ENCODE data around the gene COL23A1.
"Not testable (repeated sequence)": the region's sequence is repeated elsewhere in the genome, so short reads cannot be mapped to it uniquely, and the experiment has no call there.

COL23A1 gene

DNA sequence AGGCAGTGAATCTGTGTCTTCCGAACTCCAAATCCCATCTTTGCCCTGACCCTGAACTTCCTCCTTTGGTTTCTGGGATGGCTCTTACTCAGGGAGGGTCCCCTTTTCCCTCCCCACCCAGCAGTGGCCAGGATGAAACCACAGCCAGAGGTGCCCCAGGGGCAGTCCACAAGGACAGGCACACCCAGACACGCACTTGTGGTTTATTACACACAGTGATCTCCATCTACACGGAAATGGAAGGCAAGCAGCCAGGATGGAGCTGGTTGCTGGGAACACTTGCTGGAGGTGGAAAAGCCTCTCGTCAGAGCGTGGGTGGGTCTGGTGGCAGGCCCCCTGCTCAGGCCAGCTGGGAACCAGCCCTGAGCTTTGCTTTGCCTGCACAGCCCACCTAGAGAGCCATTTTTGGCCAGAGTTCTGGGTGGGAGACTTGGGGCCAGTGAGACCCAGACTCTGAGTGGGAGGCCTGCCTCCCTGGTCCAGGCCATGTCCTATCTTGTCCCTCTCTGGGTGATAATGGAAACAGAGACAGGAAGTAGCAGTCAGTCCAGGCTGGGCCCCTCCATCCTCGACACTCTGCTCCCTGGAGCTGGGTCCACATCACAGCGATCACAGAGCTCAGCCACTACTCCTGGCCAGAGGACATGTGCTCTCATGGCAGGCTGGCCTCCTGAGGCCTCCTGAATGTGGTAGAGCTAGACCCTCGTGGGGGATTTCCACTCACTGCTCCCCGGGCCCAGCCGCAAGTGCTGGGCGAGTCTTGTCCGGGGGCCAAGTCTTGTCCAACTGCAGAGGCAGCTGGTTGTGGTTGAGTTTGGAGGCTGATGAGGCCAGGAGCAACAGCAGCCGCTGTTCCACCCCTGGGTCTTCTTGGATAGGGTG is 352.5 kb downstream of the COL23A1 start:
- DNase-seq (ENCODE audit: low spot score), result no peak

DNA sequence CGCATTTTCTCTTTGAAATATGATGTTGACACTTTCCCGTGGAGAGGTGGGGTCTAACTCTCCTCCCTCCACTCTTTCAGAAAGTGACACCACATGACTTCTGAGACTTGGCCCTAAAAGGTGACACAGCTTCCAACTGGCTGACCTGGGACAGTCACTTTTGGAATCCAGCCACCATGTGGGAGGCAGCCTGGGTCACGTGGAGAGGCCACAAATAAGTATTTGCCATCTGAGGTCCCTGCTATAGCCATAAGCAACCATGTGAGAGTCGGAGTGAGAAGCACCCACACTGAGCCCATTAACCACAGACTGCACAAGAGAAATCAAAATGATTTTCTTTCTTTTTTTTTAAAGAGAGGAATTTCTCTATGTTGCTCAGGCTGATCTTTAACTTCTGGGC is 353.5 kb downstream of the COL23A1 start:
- DNase-seq (ENCODE audit: low spot score), result no peak

DNA sequence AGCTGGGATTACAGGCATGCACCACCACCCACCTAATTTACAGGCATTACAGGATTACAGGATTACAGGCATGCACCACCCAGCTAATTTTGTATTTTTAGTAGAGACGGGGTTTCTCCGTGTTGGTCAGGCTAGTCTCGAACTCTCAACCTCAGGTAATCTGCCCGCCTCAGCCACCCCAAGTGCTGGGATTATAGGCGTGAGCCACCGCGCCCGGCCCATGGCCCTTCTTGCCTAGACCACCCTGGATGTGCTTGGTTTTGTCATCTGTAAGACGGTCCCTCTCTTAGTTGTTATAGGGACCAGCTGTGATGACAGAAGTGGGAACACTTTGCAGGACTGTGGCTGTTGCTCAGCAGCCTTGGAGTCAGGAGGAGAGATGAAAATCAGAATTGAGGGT is 354.1 kb downstream of the COL23A1 start:
- no peak for DNase-seq (ENCODE audit: low spot score)

DNA sequence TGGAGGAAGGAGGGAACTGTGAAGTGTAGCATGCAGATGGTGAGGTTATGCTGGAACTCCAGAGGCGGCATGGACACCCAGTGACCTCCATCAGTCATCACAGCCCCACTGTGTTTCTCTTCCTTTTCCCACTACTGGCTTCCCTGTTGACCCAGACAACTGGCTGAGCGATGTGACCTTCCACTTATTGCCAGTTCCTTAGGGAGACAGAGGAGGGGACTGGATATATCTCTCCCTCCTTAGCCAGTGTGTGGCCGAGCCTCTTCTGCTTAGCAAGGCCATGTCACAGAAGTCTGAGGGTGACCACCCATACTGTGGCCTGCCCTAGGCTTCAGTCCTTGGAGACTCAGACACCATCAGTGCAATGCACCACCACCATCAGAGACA is 354.6 kb downstream of the COL23A1 start:
- DNase-seq (ENCODE audit: low spot score), result no peak

DNA sequence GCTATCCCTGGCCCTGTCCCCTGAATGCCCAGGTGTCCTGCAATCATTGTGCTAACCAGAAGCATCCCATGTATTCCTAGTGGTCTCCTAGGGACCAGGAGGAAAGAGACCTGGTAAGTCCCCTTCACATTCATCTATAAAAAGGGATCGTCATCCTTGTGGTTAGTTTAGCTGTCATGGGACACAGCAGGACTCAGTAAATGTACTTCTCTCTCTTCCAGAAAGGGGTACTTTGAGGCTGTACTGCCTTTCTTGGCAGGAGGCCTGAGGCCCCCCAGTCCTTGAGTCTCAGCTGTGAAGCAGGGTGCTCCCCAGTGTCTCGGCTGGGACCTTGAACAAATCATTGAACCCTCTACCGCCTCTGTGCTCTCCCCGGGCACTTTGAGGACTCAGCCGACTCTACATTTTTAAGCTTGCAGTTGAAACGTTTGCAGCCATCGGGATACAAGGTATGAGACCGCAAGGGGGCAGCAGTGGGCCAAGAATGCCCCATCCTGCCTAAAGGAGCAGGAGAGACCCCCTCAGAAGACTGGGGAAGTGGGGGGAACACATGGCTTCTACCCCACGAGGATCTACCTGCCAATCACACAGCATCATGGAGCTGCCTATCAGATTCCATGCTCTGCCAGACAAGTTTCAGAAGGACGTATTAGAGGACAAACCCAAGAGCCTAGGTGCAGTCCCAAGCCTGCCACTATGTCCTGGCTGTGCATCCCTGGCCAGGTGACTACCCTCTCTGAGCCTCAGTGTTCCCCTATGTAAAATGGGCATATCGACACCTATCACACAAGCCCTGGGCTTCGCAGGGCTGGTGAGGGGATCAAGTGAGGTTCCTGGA is 355.2 kb downstream of the COL23A1 start:
- DNase-seq (ENCODE audit: low spot score), result peak; percentile 77

DNA sequence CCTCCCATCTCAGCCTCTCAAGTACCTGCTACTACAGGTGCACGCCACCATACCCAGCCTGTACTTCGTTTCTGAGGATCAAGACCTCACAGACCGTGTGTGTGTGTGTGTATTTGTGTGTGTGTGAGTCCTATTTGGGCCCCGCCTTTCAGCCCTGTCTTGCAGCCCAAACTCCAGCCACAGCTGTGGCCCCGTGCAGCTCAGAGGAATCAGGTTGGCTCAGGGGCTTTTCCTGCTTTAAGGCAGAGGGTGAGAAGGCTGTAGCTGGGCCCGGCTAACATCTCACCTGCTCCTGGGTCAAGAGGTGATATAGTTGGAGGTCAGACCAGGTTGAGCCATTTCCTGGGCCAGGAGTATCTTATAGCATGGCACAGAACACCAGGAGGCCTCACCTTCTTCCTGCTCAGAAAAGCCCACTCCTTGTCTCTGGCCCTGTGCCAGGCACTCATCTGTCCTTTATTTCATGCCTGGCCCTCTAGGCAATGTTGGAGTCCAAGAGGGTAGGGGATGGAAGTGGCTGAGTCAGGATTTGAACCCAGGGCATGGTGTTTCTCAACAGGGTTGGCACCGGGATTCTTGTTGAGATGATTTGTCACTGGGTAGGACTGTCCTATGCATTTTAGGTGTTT is 356.0 kb downstream of the COL23A1 start:
- no peak for DNase-seq (ENCODE audit: low spot score)

DNA sequence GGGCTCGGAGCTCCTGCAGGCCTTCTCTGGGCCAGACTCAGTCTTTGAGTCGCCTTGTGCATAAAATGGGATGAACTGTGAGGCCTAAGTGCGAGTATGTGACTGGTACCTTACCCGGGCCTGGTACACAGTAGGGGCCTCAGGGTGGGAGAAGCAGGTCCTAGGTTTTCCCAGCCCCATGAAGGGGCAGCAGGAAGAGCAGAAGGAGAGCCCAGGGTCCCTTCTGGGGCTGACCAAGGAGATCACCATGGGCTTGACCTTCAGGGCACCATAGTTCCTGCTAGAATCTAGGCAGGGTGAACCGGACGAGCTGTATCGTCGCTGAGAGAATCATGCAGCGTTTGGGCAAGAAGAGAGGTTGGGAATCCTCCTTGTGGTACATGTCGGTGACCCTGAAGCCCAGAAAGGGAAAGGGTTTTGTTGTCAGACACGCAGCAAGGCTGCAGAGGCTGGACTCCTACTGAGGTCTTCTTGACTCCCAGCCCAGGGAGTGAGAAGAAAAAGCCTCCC is 357.2 kb downstream of the COL23A1 start:
- no peak for DNase-seq (ENCODE audit: low spot score)

DNA sequence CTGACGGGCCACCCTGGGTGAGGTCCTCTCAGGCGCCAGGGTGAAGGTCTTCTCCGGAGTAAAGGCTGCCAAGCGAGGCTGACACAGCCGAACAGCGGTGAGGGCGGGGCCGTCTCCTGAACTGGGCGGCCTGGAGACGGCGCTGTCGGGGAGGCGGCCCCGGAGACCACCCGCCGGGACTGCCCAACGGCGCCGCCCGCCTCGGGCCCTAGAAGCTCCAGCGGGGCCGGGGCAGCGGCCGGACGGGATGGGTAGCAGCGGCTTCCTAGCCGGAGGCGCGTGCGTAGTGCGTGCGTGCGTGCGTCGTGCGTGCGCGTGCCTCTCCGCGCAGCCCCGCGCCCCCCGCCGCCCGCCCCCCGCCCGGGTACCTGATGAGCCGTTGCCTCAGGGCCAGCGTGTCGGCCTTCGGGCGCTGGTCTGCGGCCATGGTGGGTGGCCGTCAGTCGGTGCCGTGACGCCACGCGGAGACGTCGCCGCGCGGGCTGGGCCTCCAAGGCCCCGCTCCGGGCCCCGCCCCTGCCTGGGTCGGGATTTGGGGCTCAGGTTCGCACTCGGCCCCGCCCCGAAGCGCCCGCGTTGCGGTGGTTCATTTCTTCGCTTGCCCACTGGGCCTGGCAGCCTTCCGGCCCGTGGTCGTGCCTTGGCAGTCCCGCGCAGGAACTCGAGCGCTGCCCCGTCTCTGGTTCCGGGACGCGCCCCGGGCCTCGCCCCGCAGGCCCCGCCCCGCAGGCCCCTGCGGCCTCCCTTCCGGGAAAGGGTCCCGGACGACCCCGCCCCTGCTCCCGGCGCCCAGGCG is 357.9 kb downstream of the COL23A1 start, which contains the start of gene PHYKPL:
TSS of gene PHYKPL (minus strand) at position 679 of the 796 bp plus-strand sequence. CDS start at position 427, 252 bp downstream.
- peak; percentile 63 for DNase-seq (ENCODE audit: low spot score)

DNA sequence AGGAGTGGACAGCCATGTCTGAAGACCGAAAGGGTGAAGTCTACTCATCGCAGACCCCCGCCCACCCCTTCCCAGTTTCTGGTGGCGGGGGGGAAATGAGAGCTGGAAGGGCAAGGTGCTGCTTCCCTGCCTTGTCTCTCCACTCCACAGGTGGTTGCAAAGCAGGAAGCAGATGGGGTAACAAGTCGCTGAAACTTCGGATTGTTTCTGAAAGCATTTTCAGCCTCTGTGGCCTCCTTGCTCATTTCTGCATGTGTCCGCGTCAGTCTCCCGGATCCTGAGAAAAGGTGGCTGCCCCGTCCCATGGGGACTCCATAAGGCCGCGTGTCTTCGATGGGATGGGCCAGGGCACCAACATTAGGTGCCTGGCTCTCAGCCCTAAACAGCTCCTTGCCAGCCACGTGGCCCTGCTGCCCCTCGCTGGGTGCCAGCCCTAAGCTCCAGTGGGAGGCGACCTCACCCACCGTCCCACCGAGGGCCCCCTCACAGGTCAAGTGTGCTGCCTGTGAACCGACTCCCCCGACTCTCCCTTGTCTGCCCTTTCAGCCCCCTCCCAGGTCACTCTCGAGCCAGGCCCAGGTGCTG is 358.6 kb downstream of the COL23A1 start:
- DNase-seq (ENCODE audit: low spot score), result no peak

DNA sequence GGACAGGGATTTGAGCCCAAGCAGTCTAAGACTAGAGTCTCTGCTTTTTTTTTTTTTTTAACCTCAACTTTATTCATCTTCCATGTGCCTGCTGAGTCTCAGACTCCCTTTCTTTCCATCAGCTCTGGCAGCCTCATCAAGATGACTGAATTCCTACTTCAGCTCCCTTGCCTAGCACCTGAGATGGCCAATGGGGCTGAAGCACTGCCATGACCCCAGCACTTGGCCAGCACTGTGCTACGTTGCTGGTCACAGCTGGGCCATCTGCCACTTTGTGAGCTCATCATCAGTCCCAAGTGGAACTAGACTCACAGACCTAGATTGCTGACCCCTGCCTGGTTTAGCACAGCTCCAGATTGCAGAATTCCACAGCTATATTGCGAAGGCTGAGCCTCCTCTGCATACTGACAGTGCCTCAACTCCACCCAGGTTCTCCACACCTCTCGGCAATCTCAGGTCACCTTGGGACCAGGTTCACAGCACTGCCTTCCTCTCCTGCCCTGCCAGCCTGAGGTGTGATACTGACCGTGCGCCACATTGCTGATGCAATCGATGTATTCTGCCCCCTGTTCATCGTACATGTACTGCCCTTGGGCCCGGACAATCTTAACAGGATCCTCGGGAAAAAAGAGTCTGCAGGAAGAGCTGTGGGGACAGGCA is 359.2 kb downstream of the COL23A1 start:
- DNase-seq (ENCODE audit: low spot score), result no peak

DNA sequence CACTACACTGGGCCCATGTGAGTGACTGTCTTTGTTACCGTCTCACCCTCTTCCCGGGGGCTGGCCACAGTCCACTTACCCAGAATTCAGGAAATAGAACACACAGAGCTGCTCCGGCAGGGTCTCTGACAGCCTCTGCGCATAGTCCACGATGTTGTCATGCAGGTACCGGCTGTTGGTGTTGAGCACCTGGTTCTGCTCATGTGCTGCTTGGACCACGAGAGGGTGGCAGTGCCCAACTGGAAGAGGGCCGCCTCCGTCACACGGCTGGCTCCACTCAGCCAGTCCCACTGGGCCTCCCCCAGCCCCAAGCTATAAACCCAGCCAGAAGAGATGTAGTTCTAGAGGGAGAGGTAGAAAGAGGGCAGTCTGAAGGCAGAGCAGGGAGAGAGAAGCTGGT is 360.3 kb downstream of the COL23A1 start:
- no peak for DNase-seq (ENCODE audit: low spot score)

DNA sequence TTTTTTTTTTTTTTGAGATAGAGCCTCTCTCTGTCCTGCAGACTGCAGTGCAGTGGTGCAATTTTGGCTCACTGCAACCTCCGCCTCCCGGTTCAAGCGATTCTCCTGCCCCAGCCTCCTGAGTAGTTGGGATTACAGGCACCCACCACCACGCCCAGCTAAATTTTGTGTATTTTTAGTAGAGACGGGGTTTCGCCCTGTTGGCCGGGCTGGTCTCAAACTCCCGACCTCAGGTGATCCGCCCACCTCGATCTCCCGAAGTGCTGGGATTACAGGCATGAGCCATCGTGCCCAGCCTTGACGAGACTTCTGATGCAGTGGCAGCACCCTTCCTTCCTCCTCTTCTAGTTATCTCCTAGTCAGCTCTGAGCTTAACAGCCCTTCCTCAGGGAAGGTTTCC is 361.1 kb downstream of the COL23A1 start:
- DNase-seq (ENCODE audit: low spot score), result not testable (repeated sequence)

DNA sequence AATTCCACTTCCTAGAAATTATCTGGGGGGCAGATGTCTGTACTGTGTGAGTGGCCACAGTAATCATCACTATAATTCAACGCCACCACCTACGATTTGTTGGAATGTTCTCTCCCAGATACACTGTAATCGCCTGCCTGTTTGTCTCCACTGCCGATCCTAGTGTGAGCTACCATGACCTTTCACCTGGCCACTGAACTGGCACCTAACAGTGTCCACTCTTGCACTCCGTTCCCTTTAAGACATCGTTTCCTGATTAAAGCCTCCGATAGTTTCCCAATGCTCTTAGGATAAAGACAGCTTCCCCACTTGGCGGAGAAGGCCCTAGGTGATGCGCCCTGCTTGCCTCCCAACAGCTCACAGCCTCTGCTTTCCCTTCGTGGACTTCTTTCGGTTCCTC is 361.6 kb downstream of the COL23A1 start:
- no peak for DNase-seq (ENCODE audit: low spot score)

DNA sequence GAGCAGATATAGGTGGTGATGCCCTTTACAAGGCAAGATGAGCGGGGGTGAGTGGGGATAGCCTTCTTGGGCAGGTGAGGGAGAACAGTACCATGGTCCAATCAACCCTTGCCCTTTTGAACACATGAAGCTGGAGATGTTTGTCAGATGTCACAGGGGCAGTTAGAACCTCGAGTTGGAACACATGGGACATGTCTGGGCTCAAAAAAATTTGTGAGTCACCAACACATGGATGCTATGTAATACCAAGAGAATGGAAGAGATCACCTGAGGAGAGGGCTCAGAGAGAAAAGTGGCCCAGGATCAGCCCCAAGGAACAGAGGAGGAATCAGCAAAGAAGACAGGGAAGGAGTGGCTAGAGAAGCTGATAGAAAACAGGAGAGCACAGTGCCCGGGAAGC is 362.3 kb downstream of the COL23A1 start:
- no peak for DNase-seq (ENCODE audit: low spot score)

DNA sequence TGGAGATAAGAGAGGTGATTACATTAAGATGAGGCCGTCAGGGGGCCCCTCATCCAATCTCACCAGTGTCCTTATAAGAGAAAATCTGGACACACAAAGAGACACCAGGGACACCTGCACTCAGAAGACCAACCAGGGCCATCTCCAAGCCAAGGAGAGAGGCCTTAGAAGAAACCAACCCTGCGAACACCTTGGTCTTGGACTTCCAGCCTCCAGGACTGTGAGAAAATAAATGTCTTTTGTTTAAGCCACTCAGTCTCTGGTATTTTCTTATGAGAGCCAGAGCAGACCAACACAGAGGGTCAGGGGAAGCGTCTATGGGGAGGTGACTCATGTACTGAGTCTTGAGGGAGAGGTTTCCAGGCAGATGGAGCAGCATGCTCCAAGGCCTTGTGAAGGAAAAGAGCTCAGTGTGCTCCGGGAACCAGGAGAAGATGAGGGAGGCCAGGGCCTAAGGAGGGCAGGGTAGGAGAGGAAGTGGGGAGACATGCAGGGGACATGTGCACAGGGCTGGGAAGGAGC is 363.0 kb downstream of the COL23A1 start:
- DNase-seq (ENCODE audit: low spot score), result no peak

DNA sequence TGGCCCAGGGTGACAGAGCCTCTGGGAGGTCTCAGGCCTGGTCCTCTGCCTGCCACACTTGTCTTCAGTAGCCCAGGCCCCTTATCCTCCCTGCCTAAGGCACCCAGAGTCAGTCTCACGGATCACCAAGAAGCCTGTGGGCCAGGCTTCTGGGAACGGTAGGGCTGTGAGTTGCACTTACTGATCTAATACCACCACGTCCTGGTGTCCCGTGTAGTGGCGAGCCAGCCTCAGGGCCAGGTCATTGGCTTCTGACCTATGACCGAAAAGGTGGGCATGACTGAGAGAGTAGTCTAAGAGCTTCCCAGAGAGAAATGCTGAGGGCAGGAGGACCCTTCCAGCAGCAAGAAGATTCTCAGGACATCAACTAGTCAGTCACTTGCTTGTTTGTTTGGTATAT is 365.0 kb downstream of the COL23A1 start:
- DNase-seq (ENCODE audit: low spot score), result no peak

DNA sequence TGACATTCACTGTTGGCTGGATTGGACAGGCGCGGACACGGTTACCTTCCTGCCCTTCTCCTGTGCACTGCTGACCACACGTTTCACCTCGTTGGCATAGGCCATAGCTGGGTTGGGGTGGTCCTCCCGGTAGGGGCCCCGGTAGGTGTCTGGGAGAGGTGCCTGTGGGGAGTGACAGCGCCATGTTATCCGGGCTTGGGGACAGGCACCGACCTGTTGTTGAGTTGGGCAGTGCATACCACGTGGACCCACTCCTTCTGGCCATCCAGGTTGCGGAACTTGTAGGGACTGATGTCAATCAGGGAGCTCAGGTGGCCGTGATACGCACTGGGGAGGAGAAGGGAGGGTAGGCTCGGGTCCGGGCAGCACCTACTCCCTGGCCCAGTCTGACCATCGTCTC is 365.8 kb downstream of the COL23A1 start:
- no peak for DNase-seq (ENCODE audit: low spot score)

DNA sequence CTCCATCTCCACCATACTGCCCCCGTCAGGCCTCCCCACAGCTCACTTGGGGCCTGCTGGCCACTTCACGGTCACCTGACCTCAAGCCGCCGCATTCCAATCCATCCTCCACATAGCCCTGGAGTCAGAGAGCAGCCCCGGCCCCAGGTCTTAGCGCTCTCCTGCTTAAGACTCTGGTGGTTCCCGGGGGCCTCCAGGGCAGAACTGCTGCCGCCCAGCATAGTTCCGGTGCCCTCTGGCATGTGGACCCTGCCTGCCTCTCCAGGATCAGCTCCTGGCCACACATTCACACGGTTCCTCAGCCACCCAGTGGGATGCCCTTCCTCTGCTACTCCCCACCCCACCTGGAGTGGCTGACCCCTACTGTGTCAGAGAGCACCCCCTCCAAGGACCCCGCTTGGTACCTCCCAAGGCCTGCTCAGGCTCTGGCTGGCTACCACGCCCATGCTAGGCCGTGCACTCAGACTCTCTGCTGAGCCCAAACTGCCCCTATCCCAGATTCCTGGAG is 366.3 kb downstream of the COL23A1 start:
- DNase-seq (ENCODE audit: low spot score), result no peak

DNA sequence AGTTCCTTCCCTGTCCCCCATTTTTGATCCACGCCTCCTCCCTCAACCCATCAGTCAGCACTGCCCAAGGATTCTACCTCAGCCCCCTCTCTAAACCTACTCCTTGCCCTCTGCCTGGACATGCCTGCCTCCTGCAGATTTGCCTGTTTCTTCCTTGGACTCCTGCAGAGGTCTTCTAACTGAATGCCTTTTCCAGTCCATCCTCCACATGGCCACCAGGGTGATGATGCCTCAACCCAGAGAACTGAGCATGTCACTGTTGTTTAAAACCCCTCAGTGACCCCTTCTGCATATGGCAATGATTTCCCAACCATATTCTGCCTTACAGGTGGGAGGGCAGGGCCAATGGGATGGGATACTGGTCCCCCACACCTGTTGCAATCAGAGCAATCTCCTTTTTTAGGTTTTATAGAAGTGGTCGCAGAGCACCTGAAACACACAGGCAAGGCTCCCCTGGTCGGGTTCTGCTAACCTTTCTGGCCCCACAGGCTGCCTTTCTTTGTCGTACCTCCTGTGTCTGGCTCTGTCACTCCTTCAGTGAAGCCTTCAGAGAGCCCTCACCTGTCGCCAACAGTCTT is 366.9 kb downstream of the COL23A1 start:
- DNase-seq (ENCODE audit: low spot score), result no peak

DNA sequence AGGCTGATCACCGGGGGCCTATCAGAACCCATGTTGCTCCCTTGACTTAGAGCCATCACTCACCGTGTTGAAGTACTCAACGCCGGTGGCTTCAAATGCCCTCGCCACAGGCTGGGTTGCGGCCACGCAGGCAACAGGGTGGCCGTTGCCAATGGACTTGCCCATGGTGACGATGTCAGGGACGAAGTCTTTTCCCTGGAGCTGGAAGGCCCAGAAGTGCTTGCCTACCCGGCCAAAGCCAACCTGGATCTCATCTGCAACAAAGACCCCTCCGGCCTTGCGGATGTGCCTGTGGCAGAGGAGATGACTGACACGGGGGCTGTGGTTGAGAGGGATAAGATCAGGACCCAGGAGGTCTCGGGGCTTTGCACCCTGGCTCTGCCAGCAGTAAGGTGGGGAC is 367.9 kb downstream of the COL23A1 start:
- no peak for DNase-seq (ENCODE audit: low spot score)

Measured in CD4-positive, alpha-beta T cell treated with Interleukin-2 at 100 ng/mL for 4 hours (primary cell).